HG03520 (cell line): ENCODE measurements around the gene MYLK2.
"Not testable (repeated sequence)": the region's sequence is repeated elsewhere in the genome, so short reads cannot be mapped to it uniquely, and the experiment has no call there.

ENCODE experiments used
- ATAC-seq: cut with Tn5 transposase; IDR thresholded peaks from one replicate; pipeline ENCODE4 v1.9.1; 2021; ENCODE audit warnings: mild to moderate bottlenecking, moderate library complexity; ENCODE audit not compliant: unreplicated experiment

The MYLK2 gene

DNA sequence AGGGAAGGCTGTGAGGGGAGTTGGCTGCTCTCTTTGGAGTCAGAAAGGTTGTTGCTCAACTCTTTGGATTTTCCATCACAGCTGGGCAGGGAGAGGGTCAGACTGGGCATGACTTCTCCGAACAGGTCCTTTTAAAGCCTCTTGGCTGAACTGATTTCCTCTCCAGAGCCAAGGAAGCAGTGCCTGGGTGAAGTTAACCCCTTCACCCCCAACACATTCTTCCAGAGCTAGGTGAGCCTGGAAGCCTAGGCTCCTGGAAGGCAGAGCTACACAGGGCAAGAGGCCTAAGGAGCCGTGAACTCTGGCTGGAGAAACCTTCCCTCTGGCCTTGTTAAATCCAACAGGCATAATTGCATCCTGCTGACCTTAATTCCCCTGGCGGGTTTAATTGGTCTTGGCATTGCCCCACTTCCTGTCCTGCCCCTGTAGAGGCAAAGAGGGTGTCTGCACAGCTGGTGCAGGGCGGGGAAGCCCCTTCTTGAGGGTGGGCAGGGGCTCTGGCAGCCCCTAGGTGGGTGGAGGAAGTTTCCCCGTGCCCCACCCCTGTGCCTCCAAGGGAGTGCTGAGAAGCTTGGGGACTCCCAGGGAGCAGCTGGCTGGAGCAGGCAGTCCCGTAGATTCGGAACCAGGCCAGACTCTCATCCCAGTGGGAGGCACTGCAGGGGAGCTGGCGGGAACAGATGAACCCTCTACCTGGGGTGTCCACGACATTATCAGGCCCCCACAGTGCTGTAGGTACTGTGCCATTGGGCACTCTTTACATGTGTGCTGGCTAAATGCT lies 3.6 kb upstream of the MYLK2 start:
- no peak for ATAC-seq

DNA sequence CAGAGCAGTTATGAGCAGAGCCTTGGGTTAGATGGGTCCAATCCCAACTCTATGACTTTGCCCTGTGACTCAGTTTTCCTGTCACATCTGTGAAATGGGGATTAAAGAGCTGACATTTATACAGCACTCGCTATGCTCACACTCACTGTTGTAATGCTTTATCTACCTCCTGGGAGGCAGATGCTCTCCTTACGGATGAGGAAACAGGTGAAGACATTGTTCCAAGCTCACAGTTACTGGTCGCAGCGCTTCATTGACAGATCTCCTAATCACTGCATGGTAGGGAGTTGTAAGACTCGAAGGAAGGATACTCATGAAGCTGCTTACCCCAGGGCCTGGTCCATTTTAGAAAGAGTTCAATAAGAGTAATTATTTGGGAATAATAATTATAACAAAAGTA lies 2.9 kb upstream of the MYLK2 start:
- no peak for ATAC-seq

- ATAC-seq, result no peak
These were observed 1.7 kb upstream of the MYLK2 start for GRCh38 chr20:31817461-31817860.

GRCh38 chr20:31818376-31818908 lies 714 bp upstream of the MYLK2 start:
- ATAC-seq, result no peak

- no peak for ATAC-seq
These were observed 1.1 kb downstream of the MYLK2 start for GRCh38 chr20:31820228-31820627.

GRCh38 chr20:31821427-31821826 lies 2.3 kb downstream of the MYLK2 start:
- ATAC-seq, result no peak

DNA sequence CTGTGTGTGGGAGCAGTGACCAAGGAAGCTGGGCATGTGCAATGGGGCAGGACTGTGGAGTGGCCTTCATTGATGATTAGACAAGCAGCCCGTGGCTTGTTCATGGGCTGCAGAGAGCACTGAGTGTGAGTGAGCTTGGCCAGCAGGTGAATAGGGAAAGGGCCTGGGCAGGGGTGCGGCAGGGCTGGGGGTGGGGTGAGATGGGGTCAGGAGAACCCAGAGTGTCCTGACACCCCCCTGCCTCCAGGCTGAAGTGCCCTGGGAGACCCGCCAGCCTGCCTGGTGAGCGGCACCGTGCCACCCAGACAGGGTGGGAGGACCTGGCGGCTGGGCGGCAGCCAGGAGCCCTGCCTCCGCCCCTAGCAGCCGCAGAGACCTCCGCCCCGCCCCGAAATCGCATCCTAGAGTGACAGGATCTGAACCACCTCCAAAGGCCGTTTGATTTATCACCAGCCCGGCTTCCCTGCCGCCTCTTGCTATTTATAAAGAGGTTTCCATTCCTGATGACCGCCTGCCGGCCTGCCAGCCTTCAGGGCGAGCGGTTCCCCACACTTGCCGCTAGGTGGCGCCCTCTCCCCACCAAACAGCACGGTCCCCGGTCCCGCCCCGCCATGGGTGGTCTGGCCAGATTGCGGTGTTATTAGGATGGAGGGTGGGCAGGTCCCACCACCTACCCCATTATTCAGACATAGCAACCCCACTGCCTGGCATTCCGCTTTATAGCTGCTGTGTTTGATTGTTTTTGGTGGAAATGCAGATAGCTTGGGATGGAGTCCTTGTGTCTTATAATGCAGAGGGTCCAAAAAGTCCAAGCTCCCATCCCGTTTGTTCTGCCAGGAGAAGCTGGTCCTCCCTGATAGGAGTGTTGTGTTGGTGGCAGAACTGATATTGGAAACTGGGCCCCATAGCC lies 3.5 kb downstream of the MYLK2 start:
- peak; percentile 74 for ATAC-seq

DNA sequence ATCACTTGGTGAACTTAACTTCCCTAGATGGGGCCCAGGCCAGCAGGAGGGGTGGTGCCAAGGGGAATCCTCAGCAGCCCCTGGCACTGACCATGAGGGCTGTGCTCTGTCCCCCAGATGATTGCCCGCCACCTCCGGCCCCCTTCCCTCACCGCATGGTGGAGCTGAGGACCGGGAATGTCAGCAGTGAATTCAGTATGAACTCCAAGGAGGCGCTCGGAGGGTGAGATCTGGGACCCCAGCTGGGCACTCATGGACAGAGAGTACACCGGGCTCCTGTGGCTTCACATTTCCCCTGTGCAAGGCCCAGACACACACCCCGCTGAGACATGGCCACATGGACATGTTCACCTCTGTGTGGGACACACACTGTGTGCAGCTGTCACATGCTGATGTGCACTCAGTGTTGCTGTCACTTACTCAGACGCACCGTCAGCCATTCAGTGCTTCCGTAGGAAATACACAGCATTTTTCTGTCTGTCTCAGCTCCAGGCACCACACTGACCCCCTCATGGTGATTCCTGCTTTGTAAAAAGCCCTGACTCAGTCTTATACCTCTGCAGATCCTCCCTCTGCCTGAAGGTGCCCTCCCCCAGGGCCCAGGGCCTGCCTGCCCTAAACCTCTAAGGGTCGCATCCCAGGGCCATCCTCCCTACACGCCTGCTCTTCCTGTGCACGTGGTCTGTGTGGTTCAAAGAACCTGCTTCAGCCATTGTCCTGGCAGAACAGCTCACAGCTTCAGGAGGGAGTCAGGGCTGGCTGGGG lies 4.4 kb downstream of the MYLK2 start:
- no peak for ATAC-seq

- ATAC-seq, result no peak
These were observed 4.9 kb downstream of the MYLK2 start for GRCh38 chr20:31824125-31824485.

DNA sequence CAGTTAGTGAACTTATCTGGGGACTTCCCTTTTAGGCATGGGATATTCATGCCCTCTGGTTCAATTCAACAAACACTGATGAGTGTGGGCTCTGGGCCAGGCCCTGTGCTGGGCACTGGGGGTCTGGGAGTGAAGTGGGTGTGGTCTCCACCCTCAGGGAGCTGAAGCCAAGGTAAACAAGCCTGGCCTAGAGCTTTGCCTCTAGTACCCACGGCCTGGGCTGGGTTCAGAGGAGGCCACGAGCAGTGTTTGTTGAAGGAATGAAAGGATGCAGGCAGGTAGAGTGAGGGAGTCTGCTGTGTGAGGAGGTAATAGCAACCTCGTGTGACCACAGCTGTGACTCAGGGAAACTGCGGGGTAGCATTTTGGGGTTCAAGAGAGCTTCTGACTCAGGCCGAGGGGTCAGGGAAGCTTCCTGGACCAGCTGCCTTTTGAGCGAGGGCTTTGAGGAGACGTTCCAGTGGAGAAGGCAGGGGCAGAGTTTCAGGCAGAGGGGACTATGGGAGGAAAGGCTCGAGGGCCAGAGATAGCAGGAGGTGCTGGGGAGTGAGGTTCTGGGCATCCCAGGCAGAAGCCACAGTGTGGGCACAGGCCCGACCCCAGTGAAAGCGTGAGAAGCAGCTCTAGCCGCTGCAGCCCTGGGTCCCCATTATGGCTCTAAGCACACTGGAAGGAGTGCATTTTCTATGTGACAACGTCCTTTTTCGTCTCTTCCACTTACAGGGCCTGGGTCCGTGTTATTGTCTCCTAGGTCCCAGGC lies 5.6 kb downstream of the MYLK2 start:
- no peak for ATAC-seq

- no peak for ATAC-seq
These were observed 6.9 kb downstream of the MYLK2 start for GRCh38 chr20:31826074-31826473.

DNA sequence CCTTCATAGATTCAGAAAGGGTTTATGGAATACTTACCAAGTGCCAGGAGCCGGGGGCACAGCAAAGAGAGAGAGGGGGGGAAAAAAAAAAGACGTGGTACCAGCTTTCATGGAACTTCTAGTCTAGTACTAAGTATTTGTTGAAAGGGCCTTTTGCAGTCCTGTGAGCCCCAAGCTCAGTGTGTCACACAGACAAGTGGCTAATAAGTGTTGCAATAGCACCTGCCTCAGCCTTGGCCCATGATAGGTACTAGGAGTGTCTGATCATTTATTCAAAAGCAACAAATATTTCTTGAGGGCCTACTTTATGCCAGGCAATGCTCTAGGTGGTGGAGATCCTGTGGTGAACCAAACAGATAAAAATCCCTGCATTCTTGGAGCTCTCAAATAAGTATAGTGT lies 7.9 kb downstream of the MYLK2 start:
- ATAC-seq, result no peak

DNA sequence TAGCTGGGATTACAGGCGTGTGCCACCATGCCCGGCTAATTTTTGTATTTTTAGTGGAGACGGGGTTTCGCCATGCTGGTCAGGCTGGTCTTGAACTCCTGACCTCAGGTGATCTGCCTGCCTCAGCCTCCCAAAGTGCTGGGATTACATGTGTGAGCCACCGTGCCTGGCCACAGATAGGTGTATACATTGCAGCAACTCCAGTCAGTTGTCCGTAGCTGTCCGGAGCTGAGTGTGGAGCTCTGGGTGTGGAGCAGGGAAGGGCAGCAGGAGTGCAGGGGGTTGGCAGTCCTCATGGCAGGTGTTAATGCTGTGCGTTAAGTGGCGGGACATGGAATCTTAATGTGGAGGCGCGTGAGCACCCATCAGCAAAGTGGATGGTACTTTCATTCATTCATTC lies 8.9 kb downstream of the MYLK2 start:
- not testable (repeated sequence) for ATAC-seq

DNA sequence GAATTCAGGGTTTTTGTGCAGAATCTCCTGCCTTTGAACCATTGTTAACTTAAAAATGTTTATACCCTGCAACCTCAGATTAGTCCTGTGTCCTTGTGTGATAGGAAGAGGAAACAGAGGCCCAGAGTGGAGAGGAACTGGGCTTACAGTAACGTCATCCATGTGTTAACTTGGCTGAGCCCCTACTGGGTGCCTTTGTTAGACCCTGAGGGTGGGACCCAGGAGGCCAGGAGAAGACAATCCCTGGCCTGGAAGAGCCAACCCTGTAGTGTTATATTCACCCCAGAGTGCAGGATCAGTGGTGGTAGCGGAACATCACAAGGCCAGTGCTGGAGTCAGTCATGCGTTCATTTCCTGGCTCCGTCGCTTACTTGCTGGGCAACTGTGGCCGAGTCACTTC lies 10.6 kb downstream of the MYLK2 start:
- no peak for ATAC-seq

DNA sequence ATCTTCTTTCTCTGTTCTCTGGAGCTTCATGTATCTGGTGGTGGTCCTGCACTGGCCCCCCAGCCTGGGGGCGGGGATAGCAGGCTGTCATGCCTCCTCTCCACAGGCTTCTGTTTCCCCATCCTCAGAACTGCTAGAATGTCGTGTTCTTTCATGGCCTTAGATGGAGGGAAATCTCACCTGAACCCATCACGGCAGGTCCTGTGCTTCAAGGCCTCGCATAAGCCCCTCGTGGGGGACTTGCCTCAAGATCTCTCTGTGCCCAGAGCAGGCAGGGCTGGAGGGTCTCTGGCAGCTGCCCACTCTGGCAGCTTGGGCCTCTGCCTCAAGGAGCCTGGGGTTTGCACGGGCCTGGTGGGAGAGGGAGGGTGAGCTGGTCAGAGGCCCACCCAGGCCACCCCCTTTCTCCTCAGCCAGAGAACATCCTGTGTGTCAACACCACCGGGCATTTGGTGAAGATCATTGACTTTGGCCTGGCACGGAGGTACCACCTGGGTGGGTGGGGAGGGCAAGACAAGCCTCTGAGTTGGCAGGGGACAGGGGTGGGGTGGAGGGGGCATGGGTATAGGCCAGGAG lies 11.3 kb downstream of the MYLK2 start:
- ATAC-seq, result no peak

- no peak for ATAC-seq
These were observed 12.1 kb downstream of the MYLK2 start for GRCh38 chr20:31831211-31831610.

DNA sequence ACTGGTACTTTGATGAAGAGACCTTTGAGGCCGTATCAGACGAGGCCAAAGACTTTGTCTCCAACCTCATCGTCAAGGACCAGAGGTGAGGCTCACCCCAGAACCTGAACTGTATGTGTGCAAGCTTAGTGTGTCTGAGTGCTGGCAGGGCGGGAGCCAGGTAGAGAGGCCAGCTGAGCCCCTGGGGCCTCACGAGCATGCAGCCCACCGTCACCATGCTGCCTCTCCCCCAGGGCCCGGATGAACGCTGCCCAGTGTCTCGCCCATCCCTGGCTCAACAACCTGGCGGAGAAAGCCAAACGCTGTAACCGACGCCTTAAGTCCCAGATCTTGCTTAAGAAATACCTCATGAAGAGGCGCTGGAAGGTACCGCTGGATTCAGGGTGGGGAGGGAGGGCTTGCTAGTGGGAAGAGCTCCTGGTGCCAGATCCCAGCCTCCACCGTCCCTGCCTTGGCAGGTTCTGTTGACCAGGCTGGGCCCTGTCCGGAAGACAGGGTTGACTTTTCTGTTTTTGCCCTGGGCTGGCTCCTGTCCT lies 12.7 kb downstream of the MYLK2 start:
- ATAC-seq, result no peak

- ATAC-seq, result no peak
These were observed 14.2 kb downstream of the MYLK2 start for GRCh38 chr20:31833130-31833930.

DNA sequence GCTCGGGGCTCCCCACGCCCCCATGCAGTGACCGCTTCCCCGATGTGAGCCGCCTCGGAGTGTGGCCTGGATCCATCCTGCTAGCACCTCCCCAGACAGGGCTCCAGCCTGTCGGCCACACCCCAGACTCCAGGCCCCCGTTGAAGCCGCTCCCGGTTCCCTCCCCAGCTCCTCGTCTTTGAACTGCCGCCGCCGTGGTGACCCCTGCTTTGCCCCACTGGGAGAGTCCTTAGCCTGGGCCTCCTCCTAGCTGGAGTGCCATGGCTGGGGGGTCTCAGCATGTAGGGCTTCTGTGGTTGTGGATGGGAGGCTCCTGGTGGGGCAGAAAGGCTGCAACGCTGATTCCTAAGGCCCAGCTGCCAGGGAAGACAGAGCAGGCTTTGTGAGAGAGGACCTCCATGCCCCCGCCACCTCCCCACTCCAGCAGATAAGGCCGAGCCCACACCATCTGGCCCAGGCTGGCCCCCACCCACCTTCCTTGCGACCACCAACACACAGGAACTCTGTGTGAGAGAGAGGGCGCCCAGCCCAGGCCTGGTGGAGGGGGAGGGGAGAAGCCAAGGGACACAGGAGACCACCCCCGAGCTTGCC lies 14.9 kb downstream of the MYLK2 start:
- no peak for ATAC-seq
